ENCODE measurements around the gene CHSY1. TPM values are rescaled to one million over a fixed set of nuclear protein-coding genes. Genes with fewer than 3 reads are reported as not detected.

CHSY1 gene
- total RNA-seq, 4 donors from 2014 or later = 25.6 to 62.8 (median 46.0) TPM

DNA sequence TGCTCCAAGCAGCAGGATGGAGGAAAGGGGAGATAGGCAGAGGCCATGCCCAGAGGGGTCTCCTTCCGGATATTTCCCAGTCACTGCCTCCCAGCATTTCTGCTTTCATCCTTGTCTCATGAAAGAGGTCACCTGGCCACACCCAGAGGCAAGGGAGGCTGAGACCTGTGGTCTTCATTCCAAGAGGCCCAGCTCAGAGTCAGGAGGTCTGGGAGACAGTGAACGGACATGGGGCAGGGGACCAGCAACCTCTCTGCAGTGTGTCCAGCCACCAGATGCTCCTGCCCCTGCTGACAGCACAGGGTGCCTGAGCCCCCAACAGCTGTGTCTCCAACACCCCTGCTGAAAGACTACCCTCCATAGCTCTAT, 111.2 kb downstream of the CHSY1 start:
- H3K27ac ChIP-seq = no peak overlapping the region
- no peaks in the 10 kb centered on the region for H3K4me1 ChIP-seq
- H3K27me3 ChIP-seq = no peaks in the 10 kb centered on the region
- intact Hi-C loops (cut with DNase I; ENCODE audit: low total_unique reads) = no loop called here
- H3K9me3 ChIP-seq = no peaks in the 10 kb centered on the region
- H3K4me3 ChIP-seq = no peak overlapping the region
- DNase-seq = no peak
- TF ChIP-seq, protein P1, sequence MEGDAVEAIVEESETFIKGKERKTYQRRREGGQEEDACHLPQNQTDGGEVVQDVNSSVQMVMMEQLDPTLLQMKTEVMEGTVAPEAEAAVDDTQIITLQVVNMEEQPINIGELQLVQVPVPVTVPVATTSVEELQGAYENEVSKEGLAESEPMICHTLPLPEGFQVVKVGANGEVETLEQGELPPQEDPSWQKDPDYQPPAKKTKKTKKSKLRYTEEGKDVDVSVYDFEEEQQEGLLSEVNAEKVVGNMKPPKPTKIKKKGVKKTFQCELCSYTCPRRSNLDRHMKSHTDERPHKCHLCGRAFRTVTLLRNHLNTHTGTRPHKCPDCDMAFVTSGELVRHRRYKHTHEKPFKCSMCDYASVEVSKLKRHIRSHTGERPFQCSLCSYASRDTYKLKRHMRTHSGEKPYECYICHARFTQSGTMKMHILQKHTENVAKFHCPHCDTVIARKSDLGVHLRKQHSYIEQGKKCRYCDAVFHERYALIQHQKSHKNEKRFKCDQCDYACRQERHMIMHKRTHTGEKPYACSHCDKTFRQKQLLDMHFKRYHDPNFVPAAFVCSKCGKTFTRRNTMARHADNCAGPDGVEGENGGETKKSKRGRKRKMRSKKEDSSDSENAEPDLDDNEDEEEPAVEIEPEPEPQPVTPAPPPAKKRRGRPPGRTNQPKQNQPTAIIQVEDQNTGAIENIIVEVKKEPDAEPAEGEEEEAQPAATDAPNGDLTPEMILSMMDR (IDR thresholded peaks at IDR 0.05) = no peak
- no peak for TF ChIP-seq POLR2A (IDR thresholded peaks at IDR 0.05)
- no peaks in the 10 kb centered on the region for H3K36me3 ChIP-seq

DNA sequence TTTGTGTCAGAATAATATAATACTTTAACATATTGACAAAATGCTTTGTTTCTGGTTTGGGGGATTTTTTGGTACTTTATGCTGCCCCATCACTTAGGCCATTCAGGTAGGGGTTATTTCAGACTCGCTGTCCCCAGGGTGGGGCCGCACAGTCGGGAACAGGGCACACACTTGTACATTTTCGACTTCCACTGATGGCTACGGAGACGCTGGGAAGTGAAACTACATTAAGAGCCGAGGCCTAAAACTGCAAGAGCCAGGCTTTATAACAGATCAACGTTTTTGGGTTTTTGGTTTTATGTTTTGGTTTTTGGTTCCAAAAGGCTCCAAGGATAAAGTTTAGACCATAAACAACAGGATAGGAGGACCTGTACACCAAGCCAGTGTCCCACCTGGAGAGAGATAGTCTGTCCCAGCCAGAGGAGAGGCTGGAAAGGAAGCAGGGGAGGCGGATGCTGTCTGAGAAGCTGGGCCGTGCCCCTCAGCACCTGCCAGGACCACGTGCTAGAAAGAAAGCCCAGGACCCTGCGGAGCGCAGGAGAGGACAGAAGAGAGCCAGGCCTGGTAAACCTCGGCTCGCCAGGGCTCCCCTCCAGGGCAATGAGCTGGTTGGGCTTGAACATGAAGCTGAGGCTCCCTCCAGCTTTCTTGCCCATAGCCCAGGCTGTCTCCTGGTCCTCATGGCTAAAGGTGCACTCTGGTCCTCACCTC, 111.7 kb downstream of the CHSY1 start:
- no peak for TF ChIP-seq POLR2A (IDR thresholded peaks at IDR 0.05)
- TF ChIP-seq, protein P1 (IDR thresholded peaks at IDR 0.05) = no peak
- Histone ChIP-seq H3K9me3 (no peaks in the 10 kb centered on the region), H3K4me1 (no peaks in the 10 kb centered on the region), H3K27ac (no peak overlapping the region), H3K36me3 (no peaks in the 10 kb centered on the region), H3K27me3 (no peaks in the 10 kb centered on the region), H3K4me3 (no peak overlapping the region)
- intact Hi-C loops (cut with DNase I; ENCODE audit: low total_unique reads) = no loop called here
- no peak for DNase-seq

DNA sequence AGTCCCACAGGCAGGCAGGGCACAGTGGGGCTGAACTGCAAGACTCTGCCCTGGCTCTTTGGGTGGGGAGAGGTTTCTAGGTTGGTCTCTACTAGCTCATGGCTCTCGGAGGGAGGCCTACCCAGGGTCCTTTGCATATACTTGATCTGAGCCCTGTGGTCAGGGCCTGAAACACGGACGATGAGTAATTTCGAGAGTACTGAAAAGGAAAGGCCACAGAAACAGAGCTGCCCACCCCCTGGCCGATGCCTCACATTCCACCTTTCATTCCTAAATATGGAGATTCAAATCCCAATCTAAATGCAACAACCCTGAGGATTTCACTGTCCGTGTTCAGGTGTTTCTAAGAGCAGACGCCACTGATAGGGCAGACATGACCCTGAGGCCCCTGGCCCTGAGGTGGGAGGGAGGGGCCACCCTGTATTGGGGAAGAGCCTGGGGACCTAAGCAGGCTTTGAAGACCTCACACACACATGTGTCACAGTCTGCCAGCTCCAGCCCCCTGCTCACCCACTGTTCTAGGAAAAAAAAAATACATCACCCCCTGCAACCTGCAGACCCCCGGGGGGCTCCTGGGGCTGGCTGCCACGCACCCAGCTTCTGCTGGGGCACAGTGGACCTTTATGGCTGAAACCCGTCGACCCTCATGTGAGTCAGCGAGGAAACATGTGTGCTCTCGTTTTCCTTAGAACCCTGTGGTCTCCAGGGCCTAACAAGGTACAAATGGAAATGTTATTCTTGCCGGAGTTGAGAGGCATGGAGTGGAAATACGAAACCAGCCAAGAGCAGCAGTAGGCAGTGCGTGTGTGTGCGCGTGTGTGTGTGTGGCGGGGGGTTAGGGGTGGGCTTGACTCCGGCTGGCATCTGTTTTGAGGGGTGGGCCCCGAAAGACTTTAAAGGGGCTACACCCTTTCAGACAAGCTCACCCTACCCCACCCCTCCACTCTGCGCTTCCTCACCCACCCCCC, 112.7 kb downstream of the CHSY1 start:
- TF ChIP-seq POLR2A (IDR thresholded peaks at IDR 0.05) = no peak
- TF ChIP-seq, protein P1 (IDR thresholded peaks at IDR 0.05) = no peak
- no peaks in the 10 kb centered on the region for H3K4me1 ChIP-seq
- no peak for DNase-seq
- H3K9me3 ChIP-seq = no peaks in the 10 kb centered on the region
- H3K36me3 ChIP-seq = no peaks in the 10 kb centered on the region
- H3K4me3 ChIP-seq = no peak overlapping the region
- intact Hi-C loops (cut with DNase I; ENCODE audit: low total_unique reads) = no loop called here
- no peak overlapping the region for H3K27ac ChIP-seq
- no peaks in the 10 kb centered on the region for H3K27me3 ChIP-seq

DNA sequence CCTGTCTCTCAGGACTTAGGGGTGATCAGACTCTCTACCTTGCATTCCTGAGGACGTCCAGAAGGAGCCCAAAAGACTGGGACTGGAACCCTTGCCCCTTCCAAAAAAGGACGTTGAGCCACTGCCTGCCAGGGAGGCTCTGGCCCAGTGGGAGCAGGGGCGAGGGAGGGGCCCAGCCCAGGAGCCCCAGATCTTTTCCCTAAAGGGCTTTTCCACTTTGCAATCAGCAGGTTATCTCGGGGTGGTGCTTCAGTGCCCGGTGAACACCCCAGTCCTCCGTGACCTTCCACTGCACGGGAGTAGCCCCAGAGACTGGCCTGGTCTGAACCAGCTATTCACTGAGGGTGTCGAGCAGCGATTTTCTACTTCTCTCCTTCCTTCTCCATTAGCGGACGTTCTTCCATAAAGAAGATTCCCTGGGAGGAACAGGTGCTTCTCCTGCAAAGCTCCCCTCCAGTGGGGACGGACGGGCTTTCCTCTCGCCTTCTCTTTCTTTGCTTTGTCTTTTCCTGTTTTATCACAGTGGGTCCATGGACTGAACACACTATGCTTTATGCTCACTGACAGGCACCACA, 113.7 kb downstream of the CHSY1 start:
- no peak overlapping the region for H3K27ac ChIP-seq
- no peak overlapping the region for H3K4me3 ChIP-seq
- DNase-seq = no peak
- intact Hi-C loops (cut with DNase I; ENCODE audit: low total_unique reads) = no loop called here
- no peaks in the 10 kb centered on the region for H3K4me1 ChIP-seq
- H3K36me3 ChIP-seq = no peaks in the 10 kb centered on the region
- H3K9me3 ChIP-seq = no peaks in the 10 kb centered on the region
- no peaks in the 10 kb centered on the region for H3K27me3 ChIP-seq
- TF ChIP-seq POLR2A (IDR thresholded peaks at IDR 0.05) = no peak
- TF ChIP-seq, protein P1 (IDR thresholded peaks at IDR 0.05) = no peak

All from uterus (tissue), 4 donors.